ENCODE measurements around the gene HOXB4.

HOXB4 gene

DNA sequence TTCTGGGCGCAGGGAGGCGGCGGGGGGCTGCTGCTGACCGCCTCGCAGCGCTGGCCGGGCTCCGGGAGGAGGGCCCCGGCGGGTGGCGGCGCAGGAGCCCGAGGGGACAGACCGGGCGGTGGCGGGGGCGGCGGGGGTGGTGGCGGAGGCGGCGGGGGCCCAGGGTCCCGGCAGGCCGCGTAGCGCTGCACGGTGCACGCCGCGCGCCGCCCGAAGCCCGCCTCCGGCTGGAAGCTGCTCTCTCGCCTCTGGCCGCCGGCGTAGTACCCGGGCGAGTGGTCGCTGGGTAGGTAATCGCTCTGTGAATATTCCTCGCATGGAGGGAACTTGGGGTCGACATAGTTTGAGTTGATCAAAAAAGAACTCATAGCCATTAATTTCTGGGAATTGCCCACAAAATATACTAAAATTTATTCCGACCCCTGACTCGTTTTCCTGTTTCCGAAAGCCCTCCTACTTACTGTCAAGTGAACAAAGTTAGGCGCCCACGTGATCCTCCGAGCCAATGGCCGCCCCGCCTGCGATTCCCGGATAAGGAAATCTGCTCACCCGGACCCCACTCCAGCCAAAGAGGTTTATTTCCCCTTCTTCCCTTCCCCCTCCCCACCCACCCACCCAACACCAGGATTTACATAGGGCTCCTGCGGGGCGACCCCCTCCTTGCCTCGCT lies at the start of gene HOXB4:
HOXB4 (minus strand) TSS at position 405 of the 670 bp plus-strand sequence; CDS start at position 374, 31 bp downstream.
- DNase-seq (ENCODE audit: low read depth in 2 of 2), result peak in 1 of 2 donors; percentile 68

DNA sequence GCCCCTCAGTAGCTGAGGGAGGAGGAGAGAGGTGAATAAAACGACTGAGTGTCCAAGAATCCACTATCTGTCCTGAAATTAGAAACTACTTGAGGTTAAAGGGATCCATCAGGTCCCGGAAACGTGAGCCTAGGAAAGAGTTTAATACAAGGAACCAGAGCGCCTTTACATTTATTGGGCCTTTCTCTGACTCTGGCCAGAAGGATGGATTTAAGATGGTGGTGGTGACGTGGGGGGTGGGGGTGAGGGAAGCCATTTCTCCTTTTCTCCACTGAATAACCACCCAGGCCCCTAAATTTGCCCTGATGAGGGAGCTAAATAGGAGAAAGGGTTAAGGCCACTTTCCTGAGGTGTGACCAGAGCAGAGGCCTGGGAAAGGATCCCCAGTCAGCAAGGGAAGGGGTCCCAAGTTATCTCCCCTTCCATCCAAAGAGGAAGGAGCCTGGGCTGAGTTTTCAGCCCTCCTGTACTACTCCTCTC lies 49.0 kb upstream of the HOXB4 start:
- no peak for DNase-seq (ENCODE audit: low read depth in 2 of 2)

DNA sequence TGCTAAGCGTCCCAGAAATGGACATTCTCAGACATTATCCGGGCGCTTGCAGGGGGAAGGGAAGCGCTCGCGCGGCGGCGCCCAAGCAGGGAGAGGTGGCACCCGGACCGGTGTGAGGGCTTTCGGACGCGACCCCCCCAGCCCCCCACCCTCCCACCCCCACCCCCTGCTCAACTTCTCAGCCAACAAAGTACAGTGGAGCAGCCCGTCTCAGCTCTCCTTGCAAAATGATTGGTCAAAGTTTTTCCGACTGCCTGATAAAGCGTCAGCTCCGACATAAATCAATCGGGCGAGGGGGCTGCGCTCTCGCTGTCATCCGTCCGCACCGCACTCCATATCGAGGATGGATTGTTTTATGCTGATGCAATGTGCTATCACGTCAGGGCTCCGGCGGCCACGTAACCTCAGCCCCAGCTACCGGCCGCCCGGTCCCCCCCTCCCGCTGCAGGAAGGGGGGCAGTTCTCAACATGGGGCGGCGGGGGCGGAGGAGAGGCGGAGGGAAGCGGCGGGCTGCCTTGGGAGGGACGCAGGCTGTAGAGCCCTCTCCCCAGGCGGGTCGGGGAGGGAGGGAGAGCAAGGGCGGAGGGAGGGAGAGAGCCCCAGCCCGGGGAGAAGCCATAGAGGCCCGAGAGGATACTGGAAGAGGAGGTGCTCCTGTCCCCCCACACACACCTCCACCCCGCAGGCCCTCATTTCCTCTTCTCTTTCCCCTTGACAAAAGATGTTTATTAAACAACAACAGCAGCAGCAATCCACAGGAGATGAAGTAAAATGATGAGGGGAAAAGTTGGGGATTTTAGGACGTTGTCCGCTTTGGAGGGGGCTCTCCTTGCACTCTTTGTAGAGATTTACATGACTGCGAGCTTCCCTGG lies 48.3 kb upstream of the HOXB4 start, which contains the start of gene HOXB9:
HOXB9 (minus strand) TSS at position 114 of the 873 bp plus-strand sequence; CDS start at position 25, 89 bp downstream.
- DNase-seq (ENCODE audit: low read depth in 2 of 2), result no peak

DNA sequence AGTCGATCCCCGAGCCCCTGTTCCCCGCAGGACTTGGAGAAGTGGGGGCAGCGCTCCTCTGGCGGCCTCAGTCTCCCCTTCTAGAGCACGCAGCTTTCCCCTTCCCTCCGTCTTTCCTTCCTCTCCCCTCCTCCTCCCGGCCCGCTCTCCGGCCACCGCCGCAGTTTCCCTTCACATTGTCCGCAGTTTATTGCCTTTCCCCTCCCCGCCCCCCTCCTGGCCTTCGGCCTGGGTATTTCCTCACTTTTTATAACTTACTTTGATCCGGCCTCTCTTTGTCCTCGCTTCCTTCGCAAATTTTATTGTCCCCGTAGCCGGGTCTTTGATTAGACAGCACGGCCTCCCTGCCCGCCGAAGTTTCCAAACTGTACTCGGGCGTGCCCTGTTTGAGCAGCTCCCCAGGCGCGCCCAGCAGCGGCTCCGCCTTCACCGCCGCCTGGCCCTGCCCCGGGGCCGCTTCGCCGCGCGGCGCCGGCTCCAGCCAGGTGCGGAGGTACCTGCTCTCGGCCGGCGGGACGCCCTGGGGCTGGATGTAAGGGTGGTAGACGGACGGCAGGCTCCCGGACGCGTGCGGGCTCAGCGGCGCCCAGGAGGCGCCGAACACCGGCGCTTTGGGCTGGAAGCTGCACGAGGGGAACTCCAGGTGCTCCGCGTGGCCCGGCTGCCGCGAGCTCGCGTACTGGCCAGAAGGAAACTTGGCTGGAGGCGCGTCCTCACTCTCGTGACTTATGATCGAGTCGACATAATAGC lies 47.5 kb upstream of the HOXB4 start:
- no peak for DNase-seq (ENCODE audit: low read depth in 2 of 2)

DNA sequence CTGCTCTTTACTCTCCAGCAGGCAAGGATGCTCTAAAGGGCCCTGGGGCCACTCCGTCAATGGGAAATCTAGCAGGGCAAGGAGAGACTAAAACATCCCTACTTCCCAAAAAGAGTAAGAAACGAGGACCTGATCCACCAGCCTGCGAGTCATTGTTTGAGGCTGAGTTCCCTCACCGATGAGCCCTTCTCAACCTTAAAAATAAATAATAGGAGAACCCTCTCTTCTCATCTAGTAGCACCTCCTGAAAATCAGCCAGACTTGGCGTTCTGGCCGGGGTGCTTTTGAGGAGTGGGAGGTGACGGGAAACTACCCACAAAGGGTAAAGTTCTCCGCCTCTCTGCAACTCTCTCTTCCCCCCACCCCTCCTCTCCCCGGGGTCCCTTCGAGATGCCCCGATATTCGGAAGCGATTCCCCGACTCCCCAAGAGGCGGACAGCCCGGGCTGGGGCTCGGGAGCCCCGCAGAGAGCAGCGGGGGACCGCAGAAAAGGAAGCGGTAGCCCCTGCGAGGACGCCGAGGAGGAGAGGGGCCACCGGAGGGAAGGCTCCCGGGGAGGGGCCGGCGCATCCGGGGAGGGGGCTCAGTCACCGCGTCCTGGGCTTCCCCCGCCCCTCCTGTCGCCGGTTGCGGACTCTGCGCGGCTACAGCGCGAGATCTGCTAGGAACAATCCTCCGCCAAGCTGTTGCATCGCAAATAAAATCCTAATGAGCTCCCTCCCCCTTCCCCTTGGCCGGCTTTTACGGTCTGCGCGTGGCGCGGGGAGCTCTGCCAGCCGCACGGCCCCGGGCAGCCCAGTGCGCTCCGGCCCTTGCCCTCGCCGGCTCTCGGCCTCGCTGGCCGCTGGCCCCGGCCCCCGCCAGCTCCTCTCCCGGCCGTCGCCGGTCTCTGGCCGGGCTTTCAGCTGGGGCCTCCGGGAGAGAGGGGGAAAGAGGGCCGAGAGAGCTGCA lies 46.7 kb upstream of the HOXB4 start:
- no peak for DNase-seq (ENCODE audit: low read depth in 2 of 2)

DNA sequence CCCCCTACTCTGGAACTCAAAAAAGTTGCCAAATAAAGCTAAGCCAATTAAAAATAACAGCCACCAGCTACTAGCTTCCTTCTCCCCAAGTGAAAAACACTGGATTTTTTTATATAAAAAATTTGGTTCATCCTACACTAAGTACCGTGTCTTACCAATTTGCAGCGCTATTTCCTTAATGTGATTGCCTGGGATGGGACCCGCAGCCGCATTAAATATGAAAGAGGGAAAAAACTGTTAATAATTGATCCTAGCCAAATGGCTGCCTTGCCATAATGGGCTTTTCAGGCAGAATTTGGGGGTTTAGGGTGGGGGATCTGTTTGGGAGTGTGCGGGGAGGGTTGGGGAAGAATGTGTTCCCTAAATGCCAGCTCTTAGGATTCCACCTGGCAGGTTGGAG lies 46.0 kb upstream of the HOXB4 start:
- DNase-seq (ENCODE audit: low read depth in 2 of 2), result no peak

DNA sequence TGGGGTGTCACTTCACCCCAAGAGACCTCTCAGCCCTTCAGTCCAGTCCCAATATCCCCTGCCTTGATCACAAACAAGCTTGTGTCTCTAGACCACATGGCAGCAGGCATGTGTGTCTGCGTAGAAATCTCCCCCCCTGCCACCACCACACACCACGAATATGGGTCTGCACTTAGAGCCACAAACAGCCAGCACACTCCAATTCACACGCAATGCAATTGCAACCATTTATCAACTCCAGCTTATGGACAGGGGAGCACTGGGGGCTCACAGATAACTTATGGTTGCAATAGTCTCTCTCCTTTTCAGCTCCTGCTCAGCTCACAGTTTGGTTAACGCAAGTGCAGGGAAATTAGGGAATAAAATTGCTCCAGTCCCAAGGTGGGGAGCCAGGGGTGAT lies 45.4 kb upstream of the HOXB4 start:
- DNase-seq (ENCODE audit: low read depth in 2 of 2), result no peak

DNA sequence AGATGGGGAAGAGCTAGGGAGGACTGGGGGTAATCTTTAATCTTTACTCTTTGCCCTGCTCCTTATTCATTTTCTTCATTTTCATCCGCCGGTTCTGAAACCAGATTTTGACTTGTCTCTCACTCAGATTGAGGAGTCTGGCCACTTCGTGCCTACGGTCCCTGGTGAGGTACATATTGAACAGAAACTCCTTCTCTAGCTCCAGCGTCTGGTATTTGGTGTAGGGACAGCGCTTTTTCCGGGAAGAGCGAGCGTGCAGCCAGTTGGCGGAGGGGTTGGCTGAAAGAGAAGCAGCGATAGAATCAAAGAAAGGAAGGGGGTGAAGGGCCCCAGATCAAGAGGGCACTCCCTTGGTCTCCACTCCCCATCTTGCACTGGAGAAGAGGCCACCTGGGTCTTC lies 44.7 kb upstream of the HOXB4 start:
- no peak for DNase-seq (ENCODE audit: low read depth in 2 of 2)

DNA sequence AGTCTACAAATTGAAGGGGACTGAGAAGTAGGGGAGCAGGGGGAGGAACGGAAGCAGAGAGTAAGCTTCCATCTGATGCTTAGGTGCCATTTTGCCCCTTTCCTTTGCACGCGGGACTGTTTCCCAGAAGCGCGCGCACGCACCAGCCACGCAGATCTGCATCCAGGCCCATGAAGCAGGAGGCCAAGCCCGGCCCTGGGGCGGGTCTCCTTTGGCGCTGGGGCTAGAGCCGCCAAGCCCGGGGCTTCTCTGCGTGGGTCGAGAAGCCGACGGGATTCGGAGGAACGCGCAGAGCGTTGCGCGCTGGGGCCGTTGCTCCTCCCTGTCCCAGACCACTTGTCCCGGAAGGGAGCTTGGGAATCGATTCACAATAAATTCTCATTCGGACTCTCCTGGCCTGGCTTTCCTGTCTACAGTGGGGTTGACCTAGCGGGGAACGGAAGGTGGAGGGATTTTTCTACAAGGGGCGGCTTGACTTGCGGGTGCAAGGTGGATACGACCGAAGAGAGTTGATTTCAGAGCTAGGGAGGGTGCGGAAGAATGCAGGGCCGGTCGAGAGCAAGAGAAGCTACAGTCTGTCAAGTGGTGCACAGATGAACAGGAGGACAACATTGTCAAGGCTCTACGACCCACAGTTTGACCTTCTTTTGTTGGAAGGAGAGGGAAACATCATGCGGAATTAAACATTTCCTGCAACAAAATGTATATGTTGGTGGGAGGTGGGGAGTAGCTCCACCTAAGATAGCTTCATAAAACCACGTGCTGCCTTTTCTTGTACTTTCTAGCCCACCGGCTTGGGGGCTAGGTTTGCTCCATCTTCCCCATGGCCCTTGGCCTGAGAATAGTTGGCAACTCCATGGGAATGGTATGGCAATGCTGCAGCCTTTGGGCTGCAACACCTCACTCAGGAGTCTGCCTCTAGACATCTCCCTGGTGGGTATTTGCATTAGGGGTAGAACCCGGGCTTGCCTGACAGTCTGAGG lies 43.6 kb upstream of the HOXB4 start:
- no peak for DNase-seq (ENCODE audit: low read depth in 2 of 2)

DNA sequence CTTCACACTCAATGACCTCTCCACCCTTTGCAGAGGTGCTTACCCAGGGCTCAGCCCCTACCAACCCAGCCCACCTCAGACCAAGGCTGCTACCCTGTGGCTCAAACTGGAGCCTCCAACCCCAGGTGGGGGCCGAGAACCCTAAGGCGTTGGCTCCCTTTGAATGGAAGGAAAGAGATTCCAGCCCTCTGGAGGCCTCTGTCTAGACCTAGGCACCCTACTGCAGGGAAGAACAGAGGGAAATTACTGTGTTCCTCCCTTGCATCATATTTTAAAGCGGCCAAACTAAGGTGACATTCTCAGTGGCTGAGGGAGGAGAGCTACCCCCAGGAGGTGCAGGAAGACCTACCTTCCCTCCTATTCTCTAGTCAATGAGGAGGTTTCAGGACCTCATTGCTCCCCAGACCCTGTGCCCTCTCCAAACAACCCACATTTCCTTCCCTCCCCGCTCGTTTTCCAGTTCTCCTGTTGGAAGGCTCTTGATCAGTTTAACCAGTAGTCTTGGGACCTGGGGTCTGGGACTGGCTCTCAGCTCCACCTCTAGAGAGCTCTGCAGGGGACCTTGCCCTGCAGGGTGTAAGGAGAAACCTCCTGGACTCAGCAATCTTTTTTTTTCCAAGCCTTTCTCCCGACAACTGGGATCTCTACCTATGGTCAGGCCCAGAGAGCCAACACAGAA lies 42.5 kb upstream of the HOXB4 start:
- no peak for DNase-seq (ENCODE audit: low read depth in 2 of 2)

DNA sequence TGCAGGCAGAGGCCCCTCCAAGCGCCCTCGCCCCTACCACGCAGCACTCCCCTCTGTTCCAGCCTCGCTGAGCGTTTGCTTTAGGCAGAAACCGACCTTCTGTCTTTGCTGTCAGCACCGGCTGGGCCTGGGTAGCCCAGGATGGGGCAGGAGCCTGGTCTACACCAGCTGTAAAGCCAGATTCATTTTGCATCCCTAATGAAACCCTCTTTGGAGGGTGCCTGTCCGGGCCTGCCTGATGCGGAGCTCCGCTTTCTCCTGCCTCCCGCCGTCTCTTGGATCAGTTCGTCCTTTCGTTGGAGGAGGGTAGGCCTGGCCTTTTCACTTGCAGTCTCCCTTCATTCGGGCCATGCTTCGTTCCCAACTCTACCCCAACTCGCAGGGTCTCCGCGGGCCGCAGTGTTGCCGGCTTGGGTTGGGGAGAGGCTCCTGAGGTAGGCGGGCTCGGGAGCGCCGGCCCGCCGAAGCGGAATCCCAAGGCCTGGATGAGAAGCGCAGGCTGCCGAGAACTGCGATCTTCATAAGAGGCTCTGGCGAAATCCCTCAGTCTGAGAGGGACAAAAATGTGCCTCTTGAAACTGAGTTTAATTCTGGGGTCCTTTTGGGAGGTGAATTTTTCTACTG lies 41.8 kb upstream of the HOXB4 start:
- DNase-seq (ENCODE audit: low read depth in 2 of 2), result no peak

DNA sequence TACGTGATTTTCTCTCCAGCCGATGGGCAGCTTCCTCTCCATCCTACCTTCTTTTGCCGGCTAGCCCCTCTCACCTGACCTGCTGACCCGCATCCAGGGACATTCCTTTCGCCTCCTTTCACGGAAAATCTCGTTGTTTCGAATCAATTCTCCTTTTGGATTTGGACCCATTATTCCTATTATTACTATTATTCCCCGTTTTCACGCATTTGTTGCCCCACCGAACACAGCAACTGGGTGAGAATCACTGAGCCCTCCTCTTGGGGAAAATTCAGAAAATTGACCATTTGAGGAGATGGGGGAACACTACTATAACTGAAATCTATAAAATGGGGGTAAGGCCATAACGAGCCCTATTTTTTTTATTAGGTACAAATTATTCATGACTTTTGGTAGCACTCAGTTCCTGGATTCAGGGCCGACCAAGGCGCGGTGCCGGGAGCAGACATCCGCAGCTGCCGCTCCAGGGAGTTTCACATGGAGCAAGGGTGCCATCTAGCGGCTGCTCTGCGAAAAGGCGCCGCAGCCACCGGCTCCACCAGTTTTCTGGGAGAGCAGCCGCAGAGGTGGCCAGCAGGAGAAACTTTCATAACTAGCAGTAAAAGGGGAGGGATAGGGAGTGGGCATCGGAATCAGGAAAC lies 40.2 kb upstream of the HOXB4 start:
- peak; percentile 78 to 86 for DNase-seq (ENCODE audit: low read depth in 2 of 2)

DNA sequence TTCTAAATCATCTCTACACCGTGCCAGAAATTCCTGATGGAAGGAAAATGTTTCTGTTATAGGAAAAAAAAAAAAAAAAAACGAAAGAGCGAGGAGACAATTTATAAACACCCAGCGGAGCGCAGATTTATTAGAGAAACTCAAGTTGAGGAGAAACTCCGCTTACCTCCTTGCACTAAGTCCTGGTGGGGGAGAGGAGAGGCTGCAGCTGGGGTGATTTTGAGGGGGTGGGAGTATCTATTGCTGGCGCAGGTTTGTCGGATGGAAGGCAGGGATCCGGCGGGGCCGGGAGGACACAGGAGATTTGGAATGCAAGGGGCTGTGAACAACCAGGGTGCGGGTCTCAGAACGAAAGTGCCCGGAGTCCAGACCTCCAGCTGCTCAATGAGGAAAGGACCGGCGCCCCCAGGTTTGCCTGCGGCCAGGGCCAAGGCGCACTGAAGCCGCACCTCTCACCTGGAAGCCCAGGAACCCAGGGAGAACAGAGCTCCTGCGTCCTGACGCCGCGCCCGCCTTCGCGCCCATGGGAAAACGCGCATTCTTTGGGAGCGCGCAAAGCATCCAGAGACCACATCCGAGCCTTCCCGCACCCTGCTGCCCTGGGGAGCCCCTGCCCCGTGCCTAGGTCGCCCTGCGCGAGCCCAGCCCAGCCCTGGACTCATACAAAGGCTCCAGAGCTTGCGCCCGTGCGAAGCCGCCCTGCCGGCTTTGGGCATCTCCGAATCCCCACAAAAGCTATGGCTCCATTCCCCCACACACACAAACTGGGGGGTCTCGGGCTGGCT lies 39.5 kb upstream of the HOXB4 start:
- DNase-seq (ENCODE audit: low read depth in 2 of 2), result no peak

DNA sequence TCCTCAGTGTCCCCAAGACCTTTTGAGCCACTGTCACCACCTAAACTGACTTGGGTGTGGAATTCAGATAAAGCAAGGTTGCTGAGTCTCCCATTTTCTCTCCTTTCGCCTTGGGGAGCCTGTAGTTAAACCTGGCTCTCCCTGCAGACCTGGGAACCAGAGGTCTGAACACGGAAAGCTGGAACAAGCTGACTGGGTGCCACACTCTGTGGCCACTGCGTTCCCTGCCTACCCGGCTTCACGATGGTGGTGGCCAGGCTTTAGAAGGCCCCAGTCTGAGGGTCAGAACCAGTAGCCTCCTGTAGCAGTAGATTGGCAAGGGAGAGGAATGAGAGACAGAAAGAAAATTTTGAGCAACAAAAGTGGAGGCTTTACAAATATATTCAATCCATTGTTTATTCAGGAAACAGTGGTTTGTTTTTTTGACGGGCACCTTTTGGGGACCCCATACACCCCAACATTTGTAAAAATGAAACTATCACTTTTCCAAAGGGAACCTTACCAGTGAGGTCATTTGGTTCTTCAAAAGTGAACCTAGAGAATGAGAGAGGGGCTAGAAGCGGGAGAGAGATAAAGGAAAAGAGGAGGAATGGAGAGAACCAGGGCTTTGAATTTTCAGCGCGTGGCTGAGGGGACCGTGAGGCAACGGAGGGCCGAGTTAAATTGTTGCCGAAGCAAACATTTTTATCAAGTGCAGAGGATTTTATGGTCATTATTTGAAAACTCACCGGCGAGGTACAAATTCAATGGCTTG lies 38.7 kb upstream of the HOXB4 start:
- no peak for DNase-seq (ENCODE audit: low read depth in 2 of 2)

DNA sequence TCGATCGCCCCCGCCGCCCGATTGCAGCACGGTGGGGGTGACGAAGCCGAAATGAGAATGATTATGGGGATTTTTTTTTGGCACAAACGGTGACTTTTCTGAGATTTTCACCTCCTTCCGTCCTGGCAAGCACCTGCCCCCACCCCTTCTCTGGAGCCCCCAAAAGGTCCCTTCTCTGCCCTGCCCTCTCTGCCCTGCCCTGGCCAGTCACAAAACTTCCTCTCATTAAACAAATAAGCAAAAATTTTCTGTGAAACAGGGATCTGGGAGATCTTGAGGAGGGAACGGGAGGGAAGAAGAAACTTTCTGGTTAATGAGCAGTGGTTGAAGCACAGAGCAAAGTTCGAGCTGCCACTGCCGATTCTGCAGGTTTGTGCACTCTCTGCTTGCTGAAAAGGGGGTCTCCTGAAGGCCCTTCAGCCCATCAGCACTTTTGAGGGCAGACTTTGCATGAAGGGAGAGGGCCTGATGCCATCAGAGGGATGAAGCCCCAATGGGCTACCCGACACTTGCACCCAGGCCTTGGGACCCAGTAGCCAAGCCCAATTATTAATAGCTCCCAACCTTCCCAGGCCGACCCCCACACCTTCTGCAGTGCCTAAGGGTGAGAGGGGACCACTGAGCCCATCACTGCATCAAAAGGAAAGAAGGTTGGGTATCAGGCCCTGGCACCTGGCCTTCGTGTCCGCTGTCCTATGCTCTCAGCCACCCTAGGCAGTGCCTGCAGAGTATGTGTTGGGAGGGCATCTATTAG lies 38.0 kb upstream of the HOXB4 start:
- DNase-seq (ENCODE audit: low read depth in 2 of 2), result no peak

All from stimulated activated CD4-positive, alpha-beta T cell treated with anti-CD3 and anti-CD28 coated beads, Interleukin-4, amount 100 ng/mL, for 48 hours (primary cell).